Spinal cord (tissue), 10 donors: ENCODE measurements around the gene RAB11FIP4. TPM values are rescaled to one million over a fixed set of nuclear protein-coding genes. Genes with fewer than 3 reads are reported as not detected.

Source experiments
- DNase-seq, 6 donors: peaks; one replicate each; pipeline versions ENCODE4 v3.0.0 to v3.0.0-alpha.2; 2013 to 2015; ENCODE audit warnings: low spot score in 6 of 6, low read depth in 4 of 6
- H3K27ac ChIP-seq: one replicate; pipeline ENCODE4 v1.5.1; 2013; ENCODE audit warnings: low read depth, low read length, control low read depth
- H3K27me3 ChIP-seq: one replicate; pipeline ENCODE4 v1.6.1; 2013; ENCODE audit warnings: low read length; ENCODE audit not compliant: control insufficient read depth, insufficient read depth
- H3K36me3 ChIP-seq: one replicate; pipeline ENCODE4 v1.6.1; 2013; ENCODE audit warnings: low read length; ENCODE audit not compliant: control insufficient read depth, insufficient read depth
- H3K4me1 ChIP-seq: one replicate; pipeline ENCODE4 v1.6.1; 2013; ENCODE audit warnings: low read length; ENCODE audit not compliant: control insufficient read depth, insufficient read depth
- H3K4me3 ChIP-seq: one replicate; pipeline ENCODE4 v1.5.1; 2013; ENCODE audit warnings: low read depth, low read length, control low read depth
- H3K9me3 ChIP-seq: one replicate; pipeline ENCODE4 v1.6.1; 2013; ENCODE audit warnings: low read length; ENCODE audit not compliant: control insufficient read depth, insufficient read depth
- WGBS: methylation state at CpG from one replicate; pipeline ENCODE4 v1.1.5; 2013; ENCODE audit warnings: missing lambda C conversion rate; ENCODE audit not compliant: insufficient coverage; 5-methylcytosine and 5-hydroxymethylcytosine counted together
- polyA plus RNA-seq, 2 donors: library from polyadenylated mRNA; unstranded; fragments of 120-200 nt; gene quantifications; one replicate each; pipeline ENCODE4 v1.2.1, GENCODE V29; 2013; ENCODE audit not compliant: insufficient read length in 2 of 2
- total RNA-seq, 2 donors: library from RNA; depleted of rRNA in 1 of 2; stranded (reverse); fragments of 120-200 nt in 1 of 2; fragments of >200 nt in 1 of 2; gene quantifications; one replicate each; pipeline versions ENCODE4 v1.2.3 to v1.2.4, GENCODE V29; 2013 to 2014
- donor health status: healthy.

The RAB11FIP4 gene
- total and polyA plus RNA-seq, 4 donors = 15.3 to 50.5 (median 40.1) TPM

GRCh38 chr17:31415640-31416502 lies 24.4 kb downstream of the RAB11FIP4 start:
- Histone ChIP-seq H3K4me1 (peaks cover 43% of the 10 kb centered on the region), H3K4me3 (no peak overlapping the region), H3K9me3 (no peaks in the 10 kb centered on the region), H3K27ac (no peak overlapping the region), H3K27me3 (no peaks in the 10 kb centered on the region), H3K36me3 (peaks cover 10% of the 10 kb centered on the region)
- WGBS = 81% methylated on average over 21 of the region's 22 CpGs
- DNase-seq = no peak

- DNase-seq = peak in 1 of 6 donors; percentile 55
- Histone ChIP-seq H3K4me1 (peaks cover 43% of the 10 kb centered on the region), H3K36me3 (peaks cover 10% of the 10 kb centered on the region), H3K4me3 (no peak overlapping the region), H3K27me3 (no peaks in the 10 kb centered on the region), H3K27ac (no peak overlapping the region), H3K9me3 (no peaks in the 10 kb centered on the region)
- 26% methylated on average over 9 of the region's 10 CpGs for WGBS
Measured at GRCh38 chr17:31416503-31416923, 25.0 kb downstream of the RAB11FIP4 start.

- Histone ChIP-seq H3K9me3 (no peaks in the 10 kb centered on the region), H3K27ac (no peak overlapping the region), H3K36me3 (peaks cover 6% of the 10 kb centered on the region), H3K4me1 (peaks cover 43% of the 10 kb centered on the region), H3K4me3 (no peak overlapping the region), H3K27me3 (no peaks in the 10 kb centered on the region)
- DNase-seq = no peak
- WGBS = 82% methylated on average over 10 of the region's 10 CpGs
Measured at GRCh38 chr17:31417051-31417792, 25.7 kb downstream of the RAB11FIP4 start.

- Histone ChIP-seq H3K4me3 (no peak overlapping the region), H3K4me1 (peaks cover 33% of the 10 kb centered on the region), H3K9me3 (no peaks in the 10 kb centered on the region), H3K27me3 (no peaks in the 10 kb centered on the region), H3K27ac (no peak overlapping the region), H3K36me3 (peaks cover 6% of the 10 kb centered on the region)
- WGBS = 33% methylated on average over 1 of the region's 6 CpGs
- DNase-seq = no peak
Measured at GRCh38 chr17:31418773-31419350, 27.4 kb downstream of the RAB11FIP4 start.

- no peaks in the 10 kb centered on the region for H3K27me3 ChIP-seq
- H3K27ac ChIP-seq = no peak overlapping the region
- peaks cover 13% of the 10 kb centered on the region for H3K4me1 ChIP-seq
- H3K4me3 ChIP-seq = no peak overlapping the region
- peaks cover 4% of the 10 kb centered on the region for H3K36me3 ChIP-seq
- WGBS = no CpG with 5 or more reads among the region's 3 CpGs
- no peaks in the 10 kb centered on the region for H3K9me3 ChIP-seq
- DNase-seq = no peak
Measured at GRCh38 chr17:31422443-31422842, 31.0 kb downstream of the RAB11FIP4 start.

GRCh38 chr17:31424944-31425281 lies 33.4 kb downstream of the RAB11FIP4 start:
- H3K36me3 ChIP-seq = peaks cover 7% of the 10 kb centered on the region
- H3K27ac ChIP-seq = no peak overlapping the region
- no peaks in the 10 kb centered on the region for H3K27me3 ChIP-seq
- H3K4me3 ChIP-seq = no peak overlapping the region
- DNase-seq = no peak
- peaks cover 21% of the 10 kb centered on the region for H3K4me1 ChIP-seq
- no peaks in the 10 kb centered on the region for H3K9me3 ChIP-seq
- WGBS = 23% methylated on average over 3 of the region's 5 CpGs

GRCh38 chr17:31425282-31426040 lies 34.0 kb downstream of the RAB11FIP4 start:
- Histone ChIP-seq H3K4me1 (peaks cover 21% of the 10 kb centered on the region), H3K9me3 (no peaks in the 10 kb centered on the region), H3K27ac (no peak overlapping the region), H3K4me3 (no peak overlapping the region), H3K36me3 (peaks cover 7% of the 10 kb centered on the region), H3K27me3 (no peaks in the 10 kb centered on the region)
- 26% methylated on average over 17 of the region's 17 CpGs for WGBS
- DNase-seq = peak in 3 of 6 donors; percentile 7 to 85 (median 37)

GRCh38 chr17:31427684-31428083 lies 36.2 kb downstream of the RAB11FIP4 start:
- no peak overlapping the region for H3K27ac ChIP-seq
- 71% methylated on average over 4 of the region's 4 CpGs for WGBS
- DNase-seq = no peak
- no peaks in the 10 kb centered on the region for H3K9me3 ChIP-seq
- H3K27me3 ChIP-seq = peaks cover 4% of the 10 kb centered on the region
- H3K4me3 ChIP-seq = no peak overlapping the region
- peaks cover 21% of the 10 kb centered on the region for H3K4me1 ChIP-seq
- H3K36me3 ChIP-seq = peaks cover 13% of the 10 kb centered on the region

GRCh38 chr17:31428111-31428510 lies 36.6 kb downstream of the RAB11FIP4 start:
- H3K27me3 ChIP-seq = peaks cover 4% of the 10 kb centered on the region
- DNase-seq = no peak
- H3K36me3 ChIP-seq = peaks cover 16% of the 10 kb centered on the region
- H3K4me3 ChIP-seq = no peak overlapping the region
- WGBS = 58% methylated on average over 3 of the region's 10 CpGs
- H3K9me3 ChIP-seq = no peaks in the 10 kb centered on the region
- H3K4me1 ChIP-seq = peaks cover 21% of the 10 kb centered on the region
- H3K27ac ChIP-seq = no peak overlapping the region
